HepG2 (cell line): ENCODE results near the gene SIAH3. TPM values are rescaled to one million over a fixed set of nuclear protein-coding genes. Genes with fewer than 3 reads are reported as not detected.

Source experiments
- ATAC-seq: fragments of 200-7000 bp; cut with Tn5 transposase; 3 replicates; pipeline ENCODE4 v1.9.1; 2020; ENCODE audit warnings: mild to moderate bottlenecking, moderate library complexity
- BruUV-seq: library from RNA; stranded (reverse); fragments of 400-500 nt; replicated peaks from 2 replicates; lab custom pipeline; 2021; lab: Mats Ljungman, UMichigan
- CTCF ChIA-PET: fragments of 300-600 bp; formaldehyde crosslinking; extraction: SDS; loops from one replicate; lab custom pipeline; 2021; ENCODE audit warnings: low total read pairs, inconsistent platforms, low intra/inter-chr PET ratio; lab: Yijun Ruan, JAX
- POLR2A ChIA-PET: fragments of 350-600 bp; sonication (Branson Sonifier 250); formaldehyde crosslinking; loops from one replicate; lab custom pipeline; 2020; ENCODE audit warnings: antibody characterized with exemption, inconsistent platforms; lab: Yijun Ruan, JAX
- DNase-seq: peaks from one replicate; pipeline ENCODE4 v3.0.0-alpha.2; 2015; ENCODE audit warnings: low spot score
- FAIRE-seq: peaks from 3 replicates; lab custom pipeline; 2011; peaks lifted over from hg19 to GRCh38; lab: Jason Lieb, UNC
- H2AFZ ChIP-seq: one replicate; pipeline ENCODE4 v1.6.1; 2011; ENCODE audit warnings: low read length, inconsistent platforms
- H3K27ac ChIP-seq: fragments of 300-600 bp; 3 replicates; pipeline ENCODE4 v1.8.0; 2011; ENCODE audit warnings: mixed run types, mild to moderate bottlenecking, mixed read lengths, low read length, inconsistent platforms; ENCODE audit not compliant: insufficient read depth; ENCODE audit errors: extremely low read length
- H3K27me3 ChIP-seq, 2 experiments: fragments of 200-600 bp in 1 of 2; 2 replicates in 1 of 2; 3 replicates in 1 of 2; pipeline versions ENCODE4 v1.6.0 to v1.8.0; 2011; ENCODE audit warnings: low read length in 2 of 2, mild to moderate bottlenecking in 2 of 2, moderate library complexity in 2 of 2, inconsistent platforms in 1 of 2; ENCODE audit not compliant: insufficient read depth in 2 of 2, control insufficient read depth in 1 of 2
- H3K36me3 ChIP-seq, 2 experiments: fragments of 200-600 bp in 1 of 2; replicated peaks in 1 of 2; 2 replicates in 1 of 2; 3 replicates in 1 of 2; pipeline versions ENCODE4 v1.5.1 to v1.8.0; 2011; ENCODE audit warnings: low read length in 2 of 2, inconsistent platforms in 1 of 2; ENCODE audit not compliant: insufficient read depth in 2 of 2, control insufficient read depth in 1 of 2
- H3K4me1 ChIP-seq: 2 replicates; pipeline ENCODE4 v1.5.1; 2012; ENCODE audit warnings: low read length, inconsistent platforms; ENCODE audit not compliant: insufficient read depth
- H3K4me2 ChIP-seq: 2 replicates; pipeline ENCODE4 v1.6.0; 2011; ENCODE audit warnings: low read depth, low read length, inconsistent platforms
- H3K4me3 ChIP-seq, 3 experiments: fragments of 200-600 bp in 1 of 3; sonication (generic), shearing (Covaris generic) in 1 of 3; replicated peaks in 1 of 3; 2 replicates each; pipeline ENCODE4 v1.5.1; 2011 to 2016; ENCODE audit warnings: low read length in 3 of 3, inconsistent platforms in 2 of 3, low read depth in 2 of 3, mild to moderate bottlenecking in 2 of 3, control low read depth in 1 of 3, mixed read lengths in 1 of 3; ENCODE audit not compliant: insufficient read depth in 1 of 3
- H3K79me2 ChIP-seq: one replicate; pipeline ENCODE4 v1.6.1; 2011; ENCODE audit warnings: low read length, inconsistent platforms; ENCODE audit not compliant: insufficient read depth
- H3K9ac ChIP-seq: 2 replicates; pipeline ENCODE4 v1.6.0; 2011; ENCODE audit warnings: mild to moderate bottlenecking, low read depth, low read length, inconsistent platforms; ENCODE audit not compliant: insufficient read depth
- H3K9me3 ChIP-seq: 2 replicates; pipeline ENCODE4 v1.5.1; 2012; ENCODE audit warnings: mild to moderate bottlenecking, low read length
- H4K20me1 ChIP-seq: 2 replicates; pipeline ENCODE4 v1.6.0; 2011; ENCODE audit warnings: inconsistent platforms, mild to moderate bottlenecking, low read length, moderate library complexity; ENCODE audit not compliant: insufficient read depth
- CBX2 ChIP-seq, 2 experiments: fragments of 200-600 bp in 1 of 2; sonication (generic); formaldehyde crosslinking in 1 of 2; IDR thresholded peaks; 2 replicates each; pipeline versions ENCODE4 v1.7.0 to v1.8.1; 2018 to 2022; ENCODE audit warnings: low read depth in 2 of 2, low read length in 1 of 2, mild to moderate bottlenecking in 1 of 2, missing genetic modification reagents in 1 of 2
- DMAP1 ChIP-seq: IDR thresholded peaks from 2 replicates; pipeline ENCODE4 v1.6.1; 2016
- HDAC2 ChIP-seq: sonication (generic); formaldehyde crosslinking; IDR thresholded peaks from 2 replicates; pipeline ENCODE4 v1.4.0; 2020; ENCODE audit warnings: missing genetic modification reagents
- HHEX ChIP-seq: IDR thresholded peaks from 2 replicates; pipeline ENCODE4 v1.6.1; 2016; ENCODE audit warnings: control low read depth
- IRX3 ChIP-seq: sonication (generic); formaldehyde crosslinking; IDR thresholded peaks from 2 replicates; pipeline ENCODE4 v1.8.1; 2023; ENCODE audit warnings: mild to moderate bottlenecking, low read depth, missing genetic modification reagents, borderline replicate concordance
- KLF13 ChIP-seq: sonication (generic); formaldehyde crosslinking; IDR thresholded peaks from 2 replicates; pipeline ENCODE4 v1.4.0; 2020; ENCODE audit warnings: mild to moderate bottlenecking, missing genetic modification reagents
- MIXL1 ChIP-seq: IDR thresholded peaks from 2 replicates; pipeline ENCODE4 v1.6.1; 2016
- NFIC ChIP-seq: IDR thresholded peaks from 2 replicates; pipeline ENCODE4 v1.6.1; 2012; ENCODE audit warnings: mild to moderate bottlenecking, low read length, inconsistent platforms
- NKX3-1 ChIP-seq: sonication (generic); formaldehyde crosslinking; IDR thresholded peaks from 2 replicates; pipeline ENCODE4 v1.5.0; 2020; ENCODE audit warnings: missing genetic modification reagents
- PLRG1 ChIP-seq: fragments of 450-650 bp; conservative IDR thresholded peaks from 2 replicates; pipeline ENCODE4 v1.6.1; 2016
- REPIN1 ChIP-seq: sonication (generic); formaldehyde crosslinking; IDR thresholded peaks from 2 replicates; pipeline ENCODE4 v1.8.0; 2022; ENCODE audit warnings: missing genetic modification reagents, low read depth, mild to moderate bottlenecking, borderline replicate concordance
- REST ChIP-seq, 2 experiments: IDR thresholded peaks; 2 replicates each; pipeline ENCODE4 v1.6.1; 2011 to 2012; ENCODE audit warnings: low read length in 2 of 2, borderline replicate concordance in 1 of 2, low read depth in 1 of 2, mild to moderate bottlenecking in 1 of 2, moderate library complexity in 1 of 2
- RXRB ChIP-seq: IDR thresholded peaks from 2 replicates; pipeline ENCODE4 v1.6.1; 2016; ENCODE audit warnings: borderline replicate concordance, missing genetic modification reagents, missing compliant biosample characterization
- SRSF4 ChIP-seq: fragments of 200-400 bp; formaldehyde crosslinking; IDR thresholded peaks from one replicate; pipeline ENCODE4 v1.6.1; 2018; ENCODE audit warnings: mild to moderate bottlenecking, low read depth, low read length, moderate library complexity; ENCODE audit not compliant: poor library complexity, severe bottlenecking
- ZFP1 ChIP-seq: IDR thresholded peaks from 2 replicates; pipeline ENCODE4 v1.6.1; 2016
- ZFP82 ChIP-seq: sonication (generic); formaldehyde crosslinking; IDR thresholded peaks from 2 replicates; pipeline ENCODE4 v1.5.1; 2020; ENCODE audit warnings: mild to moderate bottlenecking, missing genetic modification reagents, borderline replicate concordance
- ZNF724P ChIP-seq: sonication (generic); formaldehyde crosslinking; IDR thresholded peaks from 2 replicates; pipeline ENCODE4 v1.8.0; 2022; ENCODE audit warnings: missing genetic modification reagents, borderline replicate concordance
- ZNF775 ChIP-seq: sonication (generic); formaldehyde crosslinking; IDR thresholded peaks from 2 replicates; pipeline ENCODE4 v1.4.0; 2020; ENCODE audit warnings: missing genetic modification reagents, mild to moderate bottlenecking, moderate library complexity, borderline replicate concordance
- ZNF792 ChIP-seq: IDR thresholded peaks from 2 replicates; pipeline ENCODE4 v1.6.1; 2016
- ZNF883 ChIP-seq: sonication (generic); formaldehyde crosslinking; IDR thresholded peaks from 2 replicates; pipeline ENCODE4 v1.5.1; 2020; ENCODE audit warnings: mild to moderate bottlenecking, missing genetic modification reagents; ENCODE audit errors: not compliant biosample characterization
- WGBS: methylation state at CpG from one replicate; pipeline ENCODE4 v1.1.6; 2017; ENCODE audit warnings: low lambda C conversion rate; 5-methylcytosine and 5-hydroxymethylcytosine counted together
- in situ Hi-C: cut with HindIII; loops from 2 replicates; pipeline ENCODE4 v1.10.0; 2017; ENCODE audit warnings: low pct_unique_long_range_greater_than_20kb; ENCODE audit not compliant: extremely low pct_ligation_motif_present
- intact Hi-C: fragments of 100-400 bp; cut with micrococcal nuclease; formaldehyde crosslinking; loops from one replicate; pipeline ENCODE4 v1.10.0; 2022; ENCODE audit not compliant: unreplicated experiment
- polyA plus RNA-seq, 8 experiments: library from polyadenylated mRNA; depleted of rRNA in 3 of 8; stranded (reverse) in 7 of 8; unstranded in 1 of 8; fragments of >200 nt; fragmentation: Illumina TruSeq in 4 of 8; extraction: Trizol in 4 of 8; gene quantifications; 2 replicates each; pipeline versions ENCODE4 v1.2.1 to v1.2.3, GENCODE V29; 2011 to 2016; ENCODE audit warnings: low read depth in 4 of 8, missing spikeins in 1 of 8, mixed read lengths in 1 of 8; ENCODE audit not compliant: insufficient read depth in 1 of 8
- total RNA-seq, 5 experiments: library from RNA; depleted of rRNA; stranded (reverse); fragments of >200 nt; fragmentation: Illumina TruSeq; extraction: Trizol; gene quantifications; 2 replicates each; pipeline ENCODE4 v1.2.3, GENCODE V29; 2016; ENCODE audit warnings: low read depth in 1 of 5

The SIAH3 gene
- total and polyA plus RNA-seq, 2 of the 13 experiments (the other 11 are each of a cell fraction or from before 2014, with no cell fraction given): not detected

DNA sequence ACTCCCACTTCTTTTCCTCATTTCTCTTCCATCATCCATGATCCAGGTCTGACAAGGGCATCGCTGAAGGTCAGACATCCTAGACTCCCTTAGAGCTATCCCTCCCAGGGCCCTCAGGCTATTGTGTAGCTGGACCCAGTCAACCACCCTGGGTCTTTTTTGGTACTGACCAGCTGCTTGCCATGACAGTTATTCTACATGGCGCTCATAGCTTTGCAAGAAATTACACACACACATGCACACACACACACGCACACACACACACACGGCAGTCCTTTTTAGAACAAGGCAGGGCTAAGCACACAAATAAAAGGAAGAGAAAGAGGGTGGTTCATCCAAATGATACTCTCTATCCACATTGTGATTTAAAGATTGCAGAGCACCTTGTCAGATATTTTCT lies 18.3 kb downstream of the SIAH3 start:
- BruUV-seq: no TSS peak
- FAIRE-seq: no peak
- H3K27me3 ChIP-seq: peaks cover 0 to 4% of the 10 kb centered on the region in 2 experiments; a peak in 1 of 5 replicates
- no peaks in the 10 kb centered on the region for H3K79me2 ChIP-seq
- 41% methylated on average over 4 of the region's 4 CpGs for WGBS
- ChIA-PET POLR2A (no interaction called here), CTCF (no interaction called here)
- in situ Hi-C loops: no loop called here
- H3K4me1 ChIP-seq: no peaks in the 10 kb centered on the region
- no peak for TF ChIP-seq ZFP1 (CRISPR knock-in tag)
- no peak for TF ChIP-seq MIXL1 (CRISPR knock-in tag)
- TF ChIP-seq NFIC: no peak
- TF ChIP-seq ZNF792 (CRISPR knock-in tag): no peak
- no peak for TF ChIP-seq IRX3 (CRISPR knock-in tag)
- no peak for TF ChIP-seq ZNF775
- no peak for TF ChIP-seq HHEX (CRISPR knock-in tag)
- TF ChIP-seq CBX2 (IDR thresholded peaks at IDR 0.05; ENCODE audit: low read depth, low read length): no peak
- TF ChIP-seq CBX2 (CRISPR knock-in tag; IDR thresholded peaks at IDR 0.05; ENCODE audit: low read depth): no peak
- no peak for TF ChIP-seq DMAP1
- no peak for TF ChIP-seq SRSF4
- no peak for TF ChIP-seq ZNF724P
- no peak for TF ChIP-seq HDAC2 (CRISPR knock-in tag)
- TF ChIP-seq, all 625 proteins: peak for 0
- ATAC-seq (no peak), DNase-seq (no peak)
- no peak overlapping the region for H3K27ac ChIP-seq
- intact Hi-C loops: no loop called here
- H4K20me1 ChIP-seq: no peaks in the 10 kb centered on the region
- H3K9me3 ChIP-seq: no peaks in the 10 kb centered on the region
- H3K4me2 ChIP-seq: no peak overlapping the region
- H3K36me3 ChIP-seq: no peaks in the 10 kb centered on the region
- H3K9ac ChIP-seq: no peak overlapping the region
- H2AFZ ChIP-seq: no peak overlapping the region
- H3K4me3 ChIP-seq: no peak overlapping the region

- no peak for FAIRE-seq
- CTCF ChIA-PET: no interaction called here
- TF ChIP-seq RXRB (CRISPR knock-in tag) (no peak), KLF13 (CRISPR knock-in tag) (no peak), PLRG1 (no peak), NKX3-1 (no peak), REPIN1 (no peak), ZNF883 (no peak), REST (IDR thresholded peaks at IDR 0.05; ENCODE audit: borderline replicate concordance in 1 of 2, low read depth in 1 of 2, low read length in 2 of 2) (no peak), ZFP82 (CRISPR knock-in tag) (no peak)
Observed at GRCh38 chr13:45831851-45832250, 19.7 kb downstream of the SIAH3 start.

More at GRCh38 chr13:45831851-45832250, 19.7 kb downstream of the SIAH3 start:
- H3K27ac ChIP-seq: no peak overlapping the region
- intact Hi-C loops (no loop called here), in situ Hi-C loops (no loop called here)
- no peak overlapping the region for H3K4me3 ChIP-seq
- 40% methylated on average over 4 of the region's 4 CpGs for WGBS
- POLR2A ChIA-PET: no interaction called here
- H3K36me3 ChIP-seq: no peaks in the 10 kb centered on the region
- H3K9ac ChIP-seq: no peak overlapping the region
- no TSS peak for BruUV-seq
- H3K4me2 ChIP-seq: no peak overlapping the region
- H3K27me3 ChIP-seq: no peaks in the 10 kb centered on the region
- H3K4me1 ChIP-seq: no peaks in the 10 kb centered on the region
- ATAC-seq: no peak
- H3K79me2 ChIP-seq: no peaks in the 10 kb centered on the region
- DNase-seq: no peak
- H4K20me1 ChIP-seq: no peaks in the 10 kb centered on the region
- no peak overlapping the region for H2AFZ ChIP-seq
- H3K9me3 ChIP-seq: no peaks in the 10 kb centered on the region
